Measurements from ENCODE around the gene DNMBP.
"Not testable (repeated sequence)": the region's sequence is repeated elsewhere in the genome, so short reads cannot be mapped to it uniquely, and the experiment has no call there.

Gene DNMBP

GRCh38 chr10:99983280-99983988, 26.3 kb downstream of the DNMBP start:
- no peak for DNase-seq

- DNase-seq = no peak
These were observed 27.0 kb downstream of the DNMBP start for GRCh38 chr10:99982728-99983127.

DNA sequence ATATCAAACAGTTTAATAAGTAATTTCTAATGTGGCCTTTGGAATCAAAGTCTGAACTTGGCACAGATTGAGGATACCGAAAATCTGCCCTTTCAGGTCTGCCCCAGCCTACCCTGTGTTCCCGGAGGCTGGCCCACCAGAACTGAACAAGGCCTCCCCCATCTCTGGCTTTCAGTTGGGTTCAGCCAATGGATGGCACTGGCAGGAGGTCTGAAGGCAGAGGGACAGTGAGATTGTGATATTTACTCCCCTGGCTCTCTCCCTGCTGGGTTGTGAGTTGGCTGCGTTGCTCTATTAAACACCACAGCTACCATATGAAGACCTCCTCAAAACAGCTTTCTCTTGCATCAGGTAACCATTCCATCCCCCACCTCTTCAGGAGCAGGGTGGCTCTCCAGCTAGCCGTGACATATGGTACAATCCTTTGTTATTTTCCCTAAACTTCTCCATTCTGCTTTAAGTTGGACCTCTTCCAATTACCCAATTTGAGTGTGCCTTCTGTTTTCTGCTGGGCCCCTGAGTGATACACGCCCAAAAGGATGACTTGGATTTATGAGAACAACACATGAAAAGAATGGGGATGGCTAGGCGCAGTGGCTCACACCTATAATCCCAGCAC, 28.1 kb downstream of the DNMBP start:
- no peak for DNase-seq

GRCh38 chr10:99979066-99979685, 30.6 kb downstream of the DNMBP start:
- DNase-seq = no peak

DNA sequence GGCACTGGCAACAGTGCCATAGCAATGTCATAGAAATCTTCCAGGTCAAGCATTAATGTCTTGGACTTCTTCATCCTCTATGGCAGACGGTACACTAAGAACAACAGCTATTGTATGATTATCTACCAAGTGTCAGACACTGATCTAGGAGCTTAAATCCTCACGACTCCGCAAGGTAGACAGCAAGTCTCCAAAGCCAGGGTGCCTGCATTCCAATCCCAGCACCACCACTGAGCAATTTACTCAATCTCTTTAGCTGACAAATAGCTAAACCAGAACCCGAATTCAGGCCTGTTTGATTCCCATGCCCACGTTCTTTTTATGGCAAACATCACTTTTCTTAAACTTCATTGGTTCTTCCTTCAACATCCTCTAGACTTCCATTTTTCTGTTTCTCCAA, 31.8 kb downstream of the DNMBP start:
- no peak for DNase-seq

DNA sequence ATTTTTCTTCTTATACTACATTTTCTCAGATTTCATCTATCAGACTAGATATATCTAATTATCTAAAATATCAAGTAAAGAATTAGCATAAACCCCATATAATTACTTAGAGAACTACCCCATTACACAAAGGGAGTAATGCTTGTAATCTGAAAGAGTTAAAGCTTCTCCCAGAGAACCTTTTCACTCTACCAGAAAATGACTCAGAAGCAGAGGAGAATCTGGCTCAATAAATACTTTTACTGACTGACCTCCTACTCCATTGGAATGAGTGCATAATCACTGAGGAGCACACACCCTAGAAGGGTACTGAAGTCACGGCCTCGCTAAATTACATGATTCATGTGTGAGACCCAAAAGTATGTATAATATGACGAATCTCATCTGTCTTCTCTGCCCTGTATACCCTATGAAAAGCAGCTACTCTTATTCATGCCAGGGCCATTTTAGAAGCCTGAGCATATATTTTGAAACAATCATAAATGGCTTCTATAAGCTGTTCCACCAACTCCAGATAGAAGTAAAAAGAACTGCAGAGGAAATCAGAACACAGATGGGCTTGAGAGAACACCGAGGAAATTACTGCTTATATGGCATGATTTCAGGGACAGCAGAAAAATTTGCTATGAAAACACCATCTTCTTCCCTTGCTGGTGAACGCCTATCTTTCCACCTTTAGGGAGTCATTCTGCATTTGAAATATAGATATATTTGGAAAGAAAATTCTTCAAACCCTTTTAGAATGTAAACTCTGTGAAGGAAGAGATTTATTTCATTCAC, 32.7 kb downstream of the DNMBP start:
- no peak for DNase-seq

DNA sequence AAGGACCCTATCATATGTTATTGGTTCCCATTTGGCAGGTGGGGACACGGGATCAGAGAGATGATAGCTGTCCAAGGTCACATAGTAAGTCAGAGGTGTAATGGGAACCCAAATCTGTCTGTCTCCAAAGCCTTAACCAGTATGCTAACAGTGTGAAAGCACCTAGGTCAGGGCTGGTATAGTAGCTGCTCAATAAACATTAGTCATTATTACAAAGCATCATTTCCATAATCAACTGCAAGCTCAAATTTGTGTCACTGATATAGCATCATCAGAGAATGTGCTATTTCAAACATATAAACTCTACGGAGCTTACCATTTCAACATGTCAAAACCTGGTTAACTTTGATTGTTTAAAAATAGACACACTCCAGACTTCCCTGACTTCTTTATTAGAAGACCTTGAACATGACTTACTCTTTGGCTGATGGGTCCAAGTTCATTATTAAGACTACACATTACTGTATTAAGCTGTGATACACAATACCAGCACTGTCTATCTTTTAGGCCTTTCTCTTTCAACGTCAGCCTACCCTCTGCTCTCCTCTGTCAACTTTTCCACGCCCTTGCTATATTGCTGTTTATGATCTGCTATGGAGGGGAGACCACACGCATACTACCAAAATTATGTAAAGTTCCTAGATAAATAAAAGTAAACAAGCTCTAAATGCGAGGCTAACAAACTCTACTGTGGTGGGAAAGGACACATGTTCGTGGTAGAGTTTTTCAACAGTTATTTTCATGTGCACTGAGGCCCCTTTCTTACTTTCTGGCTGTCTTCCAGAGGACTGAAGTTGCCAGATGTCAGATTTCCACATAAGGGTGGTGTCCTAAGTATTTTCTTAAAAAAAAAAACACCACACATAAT, 33.6 kb downstream of the DNMBP start:
- DNase-seq = no peak

DNA sequence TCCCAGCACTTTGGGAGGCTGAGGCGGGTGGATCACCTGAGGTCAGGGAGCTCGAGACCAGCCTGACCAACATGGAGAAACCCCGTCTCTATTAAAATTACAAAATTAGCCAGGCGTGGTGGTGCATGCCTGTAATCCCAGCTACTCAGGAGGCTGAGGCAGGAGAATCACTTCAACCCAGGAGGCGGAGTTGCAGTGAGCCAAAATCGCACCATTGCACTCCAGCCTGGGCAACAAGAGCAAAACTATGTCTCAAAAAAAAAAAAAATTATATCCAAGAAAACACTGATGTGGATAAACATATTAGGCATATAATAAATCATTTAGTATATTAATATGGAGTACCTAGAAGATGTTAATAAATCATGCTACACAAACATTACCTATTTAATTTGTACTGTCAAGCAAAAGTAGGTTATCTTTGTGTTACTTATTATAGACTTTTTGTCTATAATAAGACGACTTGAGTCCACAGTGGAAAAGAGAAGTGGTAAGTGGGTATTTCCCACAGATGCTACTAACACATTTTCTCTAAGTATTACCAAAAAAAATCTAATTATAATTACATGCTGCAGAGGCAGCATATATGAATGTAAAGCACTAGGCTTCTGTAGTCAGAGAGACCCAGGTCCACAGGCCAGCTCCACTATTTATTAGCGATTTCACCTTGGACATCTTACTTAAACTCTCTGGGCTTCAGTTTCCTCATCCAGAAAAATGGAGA, 34.5 kb downstream of the DNMBP start:
- no peak for DNase-seq

- no peak for DNase-seq
These were observed 36.6 kb downstream of the DNMBP start for GRCh38 chr10:99973190-99973589.

- DNase-seq = no peak
These were observed 41.8 kb downstream of the DNMBP start for GRCh38 chr10:99967961-99968360.

- DNase-seq = no peak
These were observed 43.4 kb downstream of the DNMBP start for GRCh38 chr10:99966306-99966705.

DNA sequence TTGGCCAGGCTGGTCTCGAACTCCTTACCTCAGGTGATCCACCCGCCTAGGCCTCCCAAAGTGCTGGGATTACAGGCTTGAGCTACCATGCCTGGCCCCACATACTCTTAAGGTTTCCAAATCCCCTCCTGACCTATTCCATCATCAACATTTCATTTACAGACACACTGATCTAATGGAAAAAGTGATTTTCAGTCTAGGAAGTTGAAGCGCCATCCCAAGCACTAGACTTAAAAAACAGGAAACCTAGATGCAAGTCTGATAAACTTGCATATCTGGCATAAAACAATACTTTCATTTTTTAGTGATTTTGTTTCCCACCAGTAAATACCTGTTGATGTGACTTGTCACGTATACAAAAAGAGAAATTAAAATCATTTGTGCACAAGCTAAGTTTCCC, 44.0 kb downstream of the DNMBP start:
- no peak for DNase-seq

GRCh38 chr10:99964791-99965190, 45.0 kb downstream of the DNMBP start:
- no peak for DNase-seq

DNA sequence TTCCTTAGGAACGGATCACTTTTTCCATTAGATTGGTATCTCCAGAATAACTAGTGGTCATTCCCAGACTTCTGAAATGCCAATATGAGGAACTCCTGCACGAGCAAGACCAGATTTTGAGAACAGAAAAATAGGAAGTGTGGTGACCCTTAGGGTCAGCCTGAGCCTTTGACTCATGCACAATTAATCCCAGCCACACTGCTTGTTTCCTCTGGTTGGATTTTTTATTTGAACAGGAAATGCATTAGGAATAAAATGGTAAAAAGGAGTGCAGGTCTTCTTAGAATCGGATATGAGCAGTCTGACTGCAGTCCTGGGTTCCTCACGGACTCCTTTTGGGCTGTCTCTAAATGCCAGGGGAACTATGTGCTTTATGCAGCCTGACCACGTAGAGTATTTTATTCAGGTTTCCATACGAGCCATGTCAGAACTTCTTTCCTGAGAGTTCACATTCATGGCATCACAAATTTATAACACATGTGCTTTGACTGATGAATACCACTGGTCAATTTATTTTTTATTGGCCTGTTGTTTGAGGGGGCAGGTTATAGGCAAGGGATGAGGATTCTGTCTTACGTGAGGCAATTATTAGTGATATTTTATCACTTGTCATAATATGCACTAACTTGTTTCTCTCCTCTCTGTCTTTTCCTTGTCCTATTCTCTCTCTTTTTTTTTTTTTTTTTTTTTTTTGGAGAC, 46.1 kb downstream of the DNMBP start:
- not testable (repeated sequence) for DNase-seq

DNA sequence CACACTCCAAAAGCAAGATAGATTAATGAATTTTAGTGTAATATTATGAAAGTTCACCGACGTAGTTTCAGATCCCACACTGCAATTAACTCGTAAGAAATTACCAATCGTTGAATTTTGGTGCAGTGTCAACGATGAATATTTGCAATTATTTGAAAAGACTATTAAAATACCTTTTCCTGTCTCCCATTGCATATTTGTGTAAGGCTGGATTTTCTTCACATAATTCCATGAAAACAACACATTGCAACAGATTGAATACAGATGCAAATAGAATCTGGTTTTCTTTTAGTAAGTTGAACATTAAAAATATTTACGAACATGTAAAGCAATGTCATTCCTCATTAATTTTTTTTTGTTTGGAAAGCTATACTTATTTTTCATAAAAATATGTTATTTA, 50.9 kb downstream of the DNMBP start:
- no peak for DNase-seq

DNA sequence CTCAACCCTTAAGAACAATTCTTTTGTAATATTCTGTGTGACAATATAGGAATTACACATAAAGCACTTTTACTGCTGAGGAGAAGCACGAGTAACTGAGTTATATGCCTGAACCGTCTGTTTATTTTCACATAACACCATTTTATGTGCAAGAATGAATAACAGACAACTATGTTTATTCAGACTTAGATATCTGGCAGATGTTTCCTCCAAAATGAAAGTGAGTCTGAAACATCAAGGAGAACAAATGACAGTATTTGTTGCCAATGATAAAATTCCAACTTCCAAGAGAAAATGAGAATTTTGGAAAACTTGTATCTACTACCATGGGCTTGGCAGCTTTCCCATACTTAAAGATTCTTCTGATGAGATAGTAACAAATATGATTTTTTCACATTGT, 51.4 kb downstream of the DNMBP start:
- DNase-seq = no peak

DNA sequence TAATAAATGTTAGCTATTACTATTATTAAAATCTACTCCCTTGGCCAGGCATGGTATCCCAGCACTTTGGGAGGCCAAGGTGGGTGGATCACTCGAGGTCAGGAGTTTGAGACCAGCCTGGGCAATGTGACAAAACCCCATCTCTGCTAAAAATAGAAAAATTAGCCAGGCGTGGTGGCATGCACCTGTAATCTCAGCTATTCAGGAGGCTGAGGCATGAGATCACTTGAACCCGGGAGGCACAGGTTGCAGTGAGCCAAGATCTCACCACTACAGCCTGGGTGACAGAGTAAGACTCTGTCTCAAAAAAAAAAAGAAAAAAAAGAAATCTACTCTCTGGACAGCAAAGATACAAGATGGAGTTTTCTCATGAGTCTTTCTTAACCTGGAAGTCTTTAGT, 56.2 kb downstream of the DNMBP start:
- not testable (repeated sequence) for DNase-seq

- no peak for DNase-seq
These were observed 56.9 kb downstream of the DNMBP start for GRCh38 chr10:99952799-99953198.

DNA sequence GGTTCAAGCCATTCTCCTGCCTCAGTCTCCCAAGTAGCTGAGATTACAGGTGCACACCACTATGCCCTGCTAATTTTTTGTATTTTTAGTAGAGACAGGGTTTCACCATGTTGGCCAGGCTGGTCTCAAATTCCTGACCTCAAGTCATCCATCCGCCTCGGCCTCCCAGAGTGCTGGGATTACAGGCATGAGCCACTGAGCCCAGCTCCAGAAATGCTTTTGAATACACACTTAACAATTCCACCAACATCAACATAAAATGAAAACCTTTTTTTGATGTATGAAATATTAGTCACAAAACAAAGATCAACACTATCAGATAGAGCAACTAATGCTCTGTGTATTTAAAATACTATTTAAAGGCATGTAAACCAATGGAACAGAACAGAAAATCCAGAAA, 63.7 kb downstream of the DNMBP start:
- not testable (repeated sequence) for DNase-seq

GRCh38 chr10:99945263-99945662, 64.5 kb downstream of the DNMBP start:
- DNase-seq = no peak

- DNase-seq = no peak
These were observed 64.9 kb downstream of the DNMBP start for GRCh38 chr10:99944860-99945259.

Data from NK-92 treated with Interleukin-12 subunit alpha and Interleukin-12 subunit beta, amount 100 ng/mL, for 24 hours (cell line).